MCF 10A (cell line): Measurements from ENCODE around the gene DIP2B. TPM values are rescaled to one million over a fixed set of nuclear protein-coding genes. Genes with fewer than 3 reads are reported as not detected.
A peak's percentile ranks its signal among the peaks of the same experiment; 100 is the strongest.

Source experiments
- BruUV-seq: library from RNA; stranded (reverse); fragments of 400-500 nt; replicated peaks from 2 replicates; lab custom pipeline; 2021; lab: Mats Ljungman, UMichigan
- CTCF ChIA-PET: fragments of 300-600 bp; sonication (Branson Sonifier 250); formaldehyde crosslinking; extraction: SDS; loops from one replicate; lab custom pipeline; 2021; ENCODE audit warnings: antibody characterized with exemption, inconsistent platforms; lab: Yijun Ruan, JAX
- POLR2A ChIA-PET: fragments of 300-600, 350-650 bp; sonication (Branson Sonifier 250); formaldehyde crosslinking; extraction: SDS; loops from one replicate; lab custom pipeline; 2020; ENCODE audit warnings: antibody characterized with exemption, inconsistent platforms; lab: Yijun Ruan, JAX
- DNase-seq: peaks from one replicate; pipeline ENCODE4 v3.0.0-alpha.2; 2018; ENCODE audit not compliant: unreplicated experiment
- H3K27ac Mint-ChIP-seq: one replicate; pipeline ENCODE4 v1.8.0; 2022; ENCODE audit warnings: mild to moderate bottlenecking, low read depth, mixed read lengths; ENCODE audit not compliant: unreplicated experiment
- H3K27me3 Mint-ChIP-seq: one replicate; pipeline ENCODE4 v1.8.0; 2022; ENCODE audit warnings: mixed read lengths; ENCODE audit not compliant: insufficient read depth, unreplicated experiment
- H3K36me3 Mint-ChIP-seq: one replicate; pipeline ENCODE4 v1.8.0; 2022; ENCODE audit warnings: mild to moderate bottlenecking, moderate library complexity, mixed read lengths; ENCODE audit not compliant: insufficient read depth, unreplicated experiment
- H3K4me1 Mint-ChIP-seq: one replicate; pipeline ENCODE4 v1.8.0; 2022; ENCODE audit warnings: mixed read lengths; ENCODE audit not compliant: insufficient read depth, unreplicated experiment
- H3K4me3 Mint-ChIP-seq: one replicate; pipeline ENCODE4 v1.8.0; 2022; ENCODE audit warnings: mild to moderate bottlenecking, moderate library complexity, mixed read lengths; ENCODE audit not compliant: unreplicated experiment
- H3K9me3 Mint-ChIP-seq: one replicate; pipeline ENCODE4 v1.8.0; 2022; ENCODE audit warnings: mixed read lengths; ENCODE audit not compliant: unreplicated experiment
- intact Hi-C: fragments of 100-400 bp; cut with micrococcal nuclease; formaldehyde crosslinking; loops from 2 replicates; pipeline ENCODE4 v1.14.1; 2022
- total RNA-seq: library from RNA; stranded (reverse); gene quantifications from 2 replicates; pipeline ENCODE4 v1.2.3, GENCODE V29; 2022
- TF ChIP-seq, protein P1 (sequence below): fragments of 200-600 bp; IDR thresholded peaks from one replicate; pipeline ENCODE4 v1.8.0; 2022; ENCODE audit warnings: antibody characterized with exemption, mild to moderate bottlenecking; ENCODE audit not compliant: unreplicated experiment

The DIP2B gene
- total RNA-seq, 1 experiment from 2014 or later = 18.8 TPM

DNA sequence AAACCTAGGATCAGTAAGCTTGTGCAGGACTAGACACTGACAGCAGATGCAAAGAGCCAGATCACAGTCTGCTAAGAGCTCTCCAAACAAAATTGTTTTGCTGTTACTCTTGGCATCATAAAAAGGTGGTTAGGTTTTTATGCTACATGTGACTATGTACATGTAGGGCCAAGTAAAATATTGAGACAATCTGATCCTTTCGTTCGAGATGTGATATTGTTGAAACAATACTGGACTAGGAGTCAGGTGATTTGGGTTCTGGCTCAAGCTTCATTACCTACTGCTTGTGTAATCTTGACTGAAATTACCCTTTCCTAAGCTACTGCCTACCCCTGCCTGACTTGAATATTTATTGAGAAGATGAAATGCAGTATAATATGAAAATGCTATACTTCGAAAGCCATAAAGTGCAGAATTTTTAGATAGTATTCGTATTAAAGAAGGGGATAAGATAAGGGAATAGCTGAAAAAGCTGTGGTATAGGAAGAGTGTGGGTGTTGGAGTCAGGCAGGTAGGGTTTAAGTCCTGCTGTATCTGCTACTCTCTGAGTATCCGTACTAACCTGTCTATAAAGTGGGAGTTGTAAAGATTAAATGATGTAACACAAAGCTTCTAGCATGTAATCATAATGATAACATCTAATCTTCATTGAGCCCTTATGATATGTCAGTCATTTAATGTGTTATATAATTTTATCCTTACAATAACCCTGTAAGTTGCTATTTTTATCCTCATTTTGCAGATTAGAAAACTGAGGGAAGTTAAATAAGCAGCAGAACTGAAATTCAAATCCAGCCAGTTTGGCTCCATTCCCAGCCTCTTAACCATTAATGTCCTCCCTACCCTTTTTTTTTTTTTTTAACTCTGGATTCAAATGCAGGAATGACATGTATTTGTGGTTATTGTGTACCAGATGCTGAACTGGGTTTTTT, 220.5 kb downstream of the DIP2B start:
- Mint-ChIP-seq H3K4me3 (no peak overlapping the region), H3K9me3 (no peaks in the 10 kb centered on the region), H3K27ac (peak overlapping the region; percentile 54), H3K36me3 (peaks cover 69% of the 10 kb centered on the region), H3K4me1 (peaks cover 9% of the 10 kb centered on the region), H3K27me3 (no peaks in the 10 kb centered on the region)
- intact Hi-C loops = no loop called here
- ChIA-PET CTCF (interaction anchor here (0.6 kb wide), 1 partner anchor 43 kb away, joined by 3 read pairs; no protein-coding TSS in a partner anchor), POLR2A (no interaction called here)
- no peak for DNase-seq
- no TSS peak for BruUV-seq
- TF ChIP-seq, protein P1, sequence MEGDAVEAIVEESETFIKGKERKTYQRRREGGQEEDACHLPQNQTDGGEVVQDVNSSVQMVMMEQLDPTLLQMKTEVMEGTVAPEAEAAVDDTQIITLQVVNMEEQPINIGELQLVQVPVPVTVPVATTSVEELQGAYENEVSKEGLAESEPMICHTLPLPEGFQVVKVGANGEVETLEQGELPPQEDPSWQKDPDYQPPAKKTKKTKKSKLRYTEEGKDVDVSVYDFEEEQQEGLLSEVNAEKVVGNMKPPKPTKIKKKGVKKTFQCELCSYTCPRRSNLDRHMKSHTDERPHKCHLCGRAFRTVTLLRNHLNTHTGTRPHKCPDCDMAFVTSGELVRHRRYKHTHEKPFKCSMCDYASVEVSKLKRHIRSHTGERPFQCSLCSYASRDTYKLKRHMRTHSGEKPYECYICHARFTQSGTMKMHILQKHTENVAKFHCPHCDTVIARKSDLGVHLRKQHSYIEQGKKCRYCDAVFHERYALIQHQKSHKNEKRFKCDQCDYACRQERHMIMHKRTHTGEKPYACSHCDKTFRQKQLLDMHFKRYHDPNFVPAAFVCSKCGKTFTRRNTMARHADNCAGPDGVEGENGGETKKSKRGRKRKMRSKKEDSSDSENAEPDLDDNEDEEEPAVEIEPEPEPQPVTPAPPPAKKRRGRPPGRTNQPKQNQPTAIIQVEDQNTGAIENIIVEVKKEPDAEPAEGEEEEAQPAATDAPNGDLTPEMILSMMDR = no peak

DNA sequence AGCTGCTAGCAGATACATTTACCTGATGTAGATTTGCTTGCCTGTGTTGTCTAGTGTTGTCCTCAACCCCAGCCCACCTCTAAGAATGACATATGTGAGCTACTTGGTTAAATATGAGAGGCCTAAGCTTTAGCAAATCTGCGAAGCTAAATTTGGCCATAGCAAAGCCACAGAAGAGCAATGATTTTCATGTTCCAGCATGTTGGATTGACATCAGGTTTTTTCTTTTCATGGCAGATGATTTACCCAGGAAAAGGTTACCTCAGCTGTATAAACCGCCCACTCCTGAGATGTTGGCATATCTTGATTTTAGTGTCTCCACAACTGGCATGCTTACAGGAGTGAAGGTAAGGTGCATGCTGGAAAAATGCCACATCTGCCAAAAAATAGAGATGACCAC, 222.7 kb downstream of the DIP2B start:
- TF ChIP-seq, protein P1 = no peak
- peaks cover 69% of the 10 kb centered on the region for H3K36me3 Mint-ChIP-seq
- peak; percentile 24 for DNase-seq

DNA sequence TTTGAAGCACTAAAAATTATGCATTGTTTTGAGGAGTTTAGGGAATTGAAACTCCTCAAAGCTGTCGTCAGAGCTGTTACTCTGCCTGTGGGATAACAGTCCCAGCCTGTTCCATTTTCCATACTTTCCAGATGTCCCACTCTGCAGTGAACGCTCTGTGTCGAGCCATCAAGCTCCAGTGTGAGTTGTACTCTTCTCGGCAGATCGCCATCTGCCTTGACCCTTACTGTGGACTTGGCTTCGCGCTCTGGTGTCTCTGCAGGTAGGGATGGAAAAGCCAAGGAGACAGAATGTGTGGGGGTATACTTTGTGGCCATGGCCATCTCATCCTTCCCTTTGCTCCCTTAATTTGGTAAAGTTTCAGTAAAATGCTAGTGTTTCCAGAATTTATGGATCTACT, 223.6 kb downstream of the DIP2B start:
- ChIA-PET CTCF (interaction anchor here (0.7 kb wide), 1 partner anchor 256 kb away, joined by 5 read pairs; no protein-coding TSS in a partner anchor), POLR2A (interaction anchor here (1.3 kb wide), 1 partner anchor 23 kb away, joined by 4 read pairs; no protein-coding TSS in a partner anchor)
- BruUV-seq = no TSS peak
- Mint-ChIP-seq H3K4me3 (no peak overlapping the region), H3K9me3 (no peaks in the 10 kb centered on the region), H3K27me3 (no peaks in the 10 kb centered on the region), H3K27ac (no peak overlapping the region), H3K4me1 (peaks cover 23% of the 10 kb centered on the region), H3K36me3 (peaks cover 63% of the 10 kb centered on the region)
- DNase-seq = no peak
- intact Hi-C loops = no loop called here
- TF ChIP-seq, protein P1 = no peak

More for the DNA sequence above, 222.7 kb downstream of the DIP2B start:
- intact Hi-C loops = no loop called here
- H3K4me3 Mint-ChIP-seq = no peak overlapping the region
- H3K4me1 Mint-ChIP-seq = peaks cover 16% of the 10 kb centered on the region
- CTCF ChIA-PET = interaction anchor here (0.5 to 1.2 kb wide), 4 partner anchors 13 to 288 kb away, joined by 3 to 4 read pairs (median 4); partner anchors contain the start of gene DIP2B
- H3K27me3 Mint-ChIP-seq = no peaks in the 10 kb centered on the region
- H3K9me3 Mint-ChIP-seq = no peaks in the 10 kb centered on the region
- no TSS peak for BruUV-seq
- POLR2A ChIA-PET = interaction anchor here (0.8 to 1.1 kb wide), 6 partner anchors 11 to 260 kb away, joined by 3 to 7 read pairs (median 4); partner anchors contain the start of genes ATF1 and DIP2B
- peak overlapping the region; percentile 80 for H3K27ac Mint-ChIP-seq

DNA sequence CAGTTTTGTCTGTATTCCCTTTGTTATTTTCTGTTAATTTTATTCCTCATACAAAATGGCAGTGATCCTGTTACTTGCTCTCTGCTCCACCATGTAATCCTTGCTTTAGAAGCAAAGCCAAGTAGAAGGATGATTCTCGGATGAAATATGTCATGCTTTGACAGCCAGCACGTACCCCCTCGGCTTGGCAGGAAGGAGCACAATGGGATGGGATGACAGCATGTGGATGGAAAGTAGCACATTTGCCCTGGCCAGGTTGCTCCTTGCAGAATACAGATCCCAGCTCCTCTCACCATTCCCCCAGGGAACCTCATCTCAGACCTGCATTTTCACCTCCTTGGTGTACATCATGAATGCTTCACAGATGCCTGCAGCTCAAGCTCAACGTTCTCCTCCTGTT, 224.1 kb downstream of the DIP2B start:
- Mint-ChIP-seq H3K9me3 (no peaks in the 10 kb centered on the region), H3K4me3 (no peak overlapping the region), H3K27ac (no peak overlapping the region), H3K27me3 (no peaks in the 10 kb centered on the region), H3K36me3 (peaks cover 59% of the 10 kb centered on the region), H3K4me1 (peaks cover 23% of the 10 kb centered on the region)
- BruUV-seq = no TSS peak
- intact Hi-C loops = no loop called here
- CTCF ChIA-PET = interaction anchor here (0.6 to 0.7 kb wide), 2 partner anchors 256 kb away, joined by 5 to 6 read pairs; no protein-coding TSS in a partner anchor
- POLR2A ChIA-PET = interaction anchor here (1.3 kb wide), 1 partner anchor 23 kb away, joined by 4 read pairs; no protein-coding TSS in a partner anchor
- TF ChIP-seq, protein P1 = no peak
- DNase-seq = no peak
